ENCODE results near the gene CGNL1. TPM values are rescaled to one million over a fixed set of nuclear protein-coding genes. Genes with fewer than 3 reads are reported as not detected.

Gene CGNL1
- total RNA-seq, 4 donors from 2014 or later = 4.7 to 13.7 (median 7.3) TPM

- DNase-seq (ENCODE audit: low spot score) (no peak), ATAC-seq (ENCODE audit: low FRiP score) (no peak)
- no peak for TF ChIP-seq CTCF (IDR thresholded peaks at IDR 0.05)
Measured at GRCh38 chr15:57578288-57578900, 202.1 kb downstream of the CGNL1 start.

GRCh38 chr15:57580428-57580827 is 204.1 kb downstream of the CGNL1 start:
- DNase-seq (ENCODE audit: low spot score) = no peak
- ATAC-seq (ENCODE audit: low FRiP score) = no peak
- no peak for TF ChIP-seq CTCF (IDR thresholded peaks at IDR 0.05)

- no peak for TF ChIP-seq CTCF (IDR thresholded peaks at IDR 0.05)
- no peak for DNase-seq (ENCODE audit: low spot score)
- ATAC-seq (ENCODE audit: low FRiP score) = no peak
Measured at GRCh38 chr15:57580866-57581265, 204.6 kb downstream of the CGNL1 start.

GRCh38 chr15:57582090-57582489 is 205.8 kb downstream of the CGNL1 start:
- DNase-seq (ENCODE audit: low spot score) (no peak), ATAC-seq (ENCODE audit: low FRiP score) (no peak)
- no peak for TF ChIP-seq CTCF (IDR thresholded peaks at IDR 0.05)

- DNase-seq (ENCODE audit: low spot score) (no peak), ATAC-seq (ENCODE audit: low FRiP score) (no peak)
- TF ChIP-seq CTCF (IDR thresholded peaks at IDR 0.05) = no peak
Measured at GRCh38 chr15:57583282-57583681, 207.0 kb downstream of the CGNL1 start.

GRCh38 chr15:57583720-57584119 is 207.4 kb downstream of the CGNL1 start:
- DNase-seq (ENCODE audit: low spot score) (no peak), ATAC-seq (ENCODE audit: low FRiP score) (no peak)
- TF ChIP-seq CTCF (IDR thresholded peaks at IDR 0.05) = no peak

- DNase-seq (ENCODE audit: low spot score) = no peak
- ATAC-seq (ENCODE audit: low FRiP score) = no peak
- no peak for TF ChIP-seq CTCF (IDR thresholded peaks at IDR 0.05)
Measured at GRCh38 chr15:57586661-57587424, 210.5 kb downstream of the CGNL1 start.
